Esophagus muscularis mucosa (tissue), 4 donors: ENCODE results near the gene ZNF33B. TPM values are rescaled to one million over a fixed set of nuclear protein-coding genes. Genes with fewer than 3 reads are reported as not detected.

Experiments used
- DNase-seq: peaks from one replicate; pipeline ENCODE4 v3.0.0-alpha.2; 2017; ENCODE audit errors: extremely low spot score
- H3K27ac ChIP-seq, 4 donors: fragments of 200-600 bp; sonication (generic); replicated peaks in 1 of 4; 1 replicate in 3 of 4; 2 replicates in 1 of 4; pipeline ENCODE4 v1.5.1; 2016 to 2019; ENCODE audit warnings: mild to moderate bottlenecking in 1 of 4
- H3K27me3 ChIP-seq, 4 donors: fragments of 200-600 bp; sonication (generic); one replicate each; pipeline versions ENCODE4 v1.5.1 to v1.6.0; 2016 to 2019
- H3K36me3 ChIP-seq, 4 donors: fragments of 200-600 bp; sonication (generic); one replicate each; pipeline ENCODE4 v1.5.1; 2016 to 2019
- H3K4me1 ChIP-seq, 4 donors: fragments of 200-600 bp; sonication (generic); one replicate each; pipeline ENCODE4 v1.5.1; 2016 to 2019
- H3K4me3 ChIP-seq, 4 donors: fragments of 200-600 bp; sonication (generic); 1 replicate in 2 of 4; 2 replicates in 2 of 4; pipeline ENCODE4 v1.5.1; 2016 to 2019; ENCODE audit warnings: mild to moderate bottlenecking in 4 of 4, moderate library complexity in 1 of 4
- H3K9me3 ChIP-seq, 4 donors: fragments of 200-600 bp; sonication (generic); 1 replicate in 3 of 4; 2 replicates in 1 of 4; pipeline ENCODE4 v1.5.1; 2016 to 2019
- EP300 ChIP-seq: sonication (generic); formaldehyde crosslinking; IDR thresholded peaks from one replicate; pipeline ENCODE4 v1.6.1; 2017; ENCODE audit warnings: antibody characterized with exemption
- POLR2A ChIP-seq: fragments of 450-650 bp; IDR thresholded peaks from one replicate; pipeline ENCODE4 v1.6.1; 2017; ENCODE audit warnings: antibody characterized with exemption, moderate library complexity, mild to moderate bottlenecking, low read depth
- POLR2AphosphoS5 ChIP-seq, 2 donors: sonication (generic); formaldehyde crosslinking; IDR thresholded peaks; one replicate each; pipeline ENCODE4 v1.6.1; 2017; ENCODE audit warnings: antibody characterized with exemption in 2 of 2
- WGBS: methylation state at CpG from one replicate; pipeline ENCODE4 v1.1.5; 2018; 5-methylcytosine and 5-hydroxymethylcytosine counted together
- intact Hi-C: fragments of 100-400 bp; cut with DNase I; formaldehyde crosslinking; loops from one replicate; pipeline ENCODE4 v1.15.1; 2023
- total RNA-seq, 4 donors: library from RNA; depleted of rRNA; stranded (reverse); fragments of >200 nt; gene quantifications; one replicate each; pipeline versions ENCODE4 v1.1.0 to v1.2.1, GENCODE V29; 2016
- TF ChIP-seq, protein P1 (sequence below), 3 experiments: fragments of 200-600 bp in 2 of 3; fragments of 450-650 bp in 1 of 3; sonication (generic) in 2 of 3; IDR thresholded peaks; one replicate each; pipeline ENCODE4 v1.5.1; 2017 to 2019; ENCODE audit warnings: antibody characterized with exemption in 3 of 3, mild to moderate bottlenecking in 2 of 3, moderate library complexity in 1 of 3

The ZNF33B gene
- total RNA-seq, 4 donors from 2014 or later: 10.8 to 18.4 (median 15.9) TPM

DNA sequence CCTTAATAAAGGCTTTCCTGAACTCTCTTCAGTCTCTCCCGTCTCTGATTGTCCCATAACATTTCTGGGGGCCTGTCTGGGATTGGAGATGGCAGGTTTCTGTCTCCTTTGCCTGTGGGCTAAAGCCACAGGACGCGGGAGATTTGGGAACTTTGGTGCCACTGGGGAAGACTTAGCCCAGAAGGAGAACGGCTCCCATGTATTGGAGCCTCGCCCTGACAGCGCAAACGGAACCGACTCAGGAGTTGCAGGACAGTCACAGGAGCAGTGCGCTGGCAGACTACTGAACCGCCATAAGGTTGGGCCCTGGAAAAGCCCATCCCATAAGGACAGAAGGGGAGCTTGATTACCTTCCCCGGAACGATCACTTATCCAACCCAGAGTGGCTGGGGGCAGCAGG, 7.1 kb upstream of the ZNF33B start:
- no peaks in the 10 kb centered on the region for H3K36me3 ChIP-seq
- H3K4me1 ChIP-seq: no peaks in the 10 kb centered on the region
- TF ChIP-seq POLR2AphosphoS5 (IDR thresholded peaks at IDR 0.05): no peak
- no peaks in the 10 kb centered on the region for H3K9me3 ChIP-seq
- intact Hi-C loops: no loop called here
- no peak for DNase-seq
- no peak overlapping the region for H3K27ac ChIP-seq
- 89% methylated on average over 4 of the region's 12 CpGs for WGBS
- no peak overlapping the region for H3K4me3 ChIP-seq
- H3K27me3 ChIP-seq: no peaks in the 10 kb centered on the region

- Histone ChIP-seq H3K9me3 (no peaks in the 10 kb centered on the region), H3K4me3 (no peak overlapping the region), H3K27ac (no peak overlapping the region), H3K27me3 (no peaks in the 10 kb centered on the region), H3K36me3 (no peaks in the 10 kb centered on the region), H3K4me1 (no peaks in the 10 kb centered on the region)
- TF ChIP-seq EP300: no peak
- TF ChIP-seq, protein P1, sequence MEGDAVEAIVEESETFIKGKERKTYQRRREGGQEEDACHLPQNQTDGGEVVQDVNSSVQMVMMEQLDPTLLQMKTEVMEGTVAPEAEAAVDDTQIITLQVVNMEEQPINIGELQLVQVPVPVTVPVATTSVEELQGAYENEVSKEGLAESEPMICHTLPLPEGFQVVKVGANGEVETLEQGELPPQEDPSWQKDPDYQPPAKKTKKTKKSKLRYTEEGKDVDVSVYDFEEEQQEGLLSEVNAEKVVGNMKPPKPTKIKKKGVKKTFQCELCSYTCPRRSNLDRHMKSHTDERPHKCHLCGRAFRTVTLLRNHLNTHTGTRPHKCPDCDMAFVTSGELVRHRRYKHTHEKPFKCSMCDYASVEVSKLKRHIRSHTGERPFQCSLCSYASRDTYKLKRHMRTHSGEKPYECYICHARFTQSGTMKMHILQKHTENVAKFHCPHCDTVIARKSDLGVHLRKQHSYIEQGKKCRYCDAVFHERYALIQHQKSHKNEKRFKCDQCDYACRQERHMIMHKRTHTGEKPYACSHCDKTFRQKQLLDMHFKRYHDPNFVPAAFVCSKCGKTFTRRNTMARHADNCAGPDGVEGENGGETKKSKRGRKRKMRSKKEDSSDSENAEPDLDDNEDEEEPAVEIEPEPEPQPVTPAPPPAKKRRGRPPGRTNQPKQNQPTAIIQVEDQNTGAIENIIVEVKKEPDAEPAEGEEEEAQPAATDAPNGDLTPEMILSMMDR (IDR thresholded peaks at IDR 0.05): no peak
- no peak for TF ChIP-seq POLR2AphosphoS5 (IDR thresholded peaks at IDR 0.05)
- TF ChIP-seq POLR2A: no peak
- WGBS: 60% methylated on average over 4 of the region's 4 CpGs
- no peak for DNase-seq
- intact Hi-C loops: no loop called here
These were observed 6.7 kb upstream of the ZNF33B start for GRCh38 chr10:42645103-42645502.

DNA sequence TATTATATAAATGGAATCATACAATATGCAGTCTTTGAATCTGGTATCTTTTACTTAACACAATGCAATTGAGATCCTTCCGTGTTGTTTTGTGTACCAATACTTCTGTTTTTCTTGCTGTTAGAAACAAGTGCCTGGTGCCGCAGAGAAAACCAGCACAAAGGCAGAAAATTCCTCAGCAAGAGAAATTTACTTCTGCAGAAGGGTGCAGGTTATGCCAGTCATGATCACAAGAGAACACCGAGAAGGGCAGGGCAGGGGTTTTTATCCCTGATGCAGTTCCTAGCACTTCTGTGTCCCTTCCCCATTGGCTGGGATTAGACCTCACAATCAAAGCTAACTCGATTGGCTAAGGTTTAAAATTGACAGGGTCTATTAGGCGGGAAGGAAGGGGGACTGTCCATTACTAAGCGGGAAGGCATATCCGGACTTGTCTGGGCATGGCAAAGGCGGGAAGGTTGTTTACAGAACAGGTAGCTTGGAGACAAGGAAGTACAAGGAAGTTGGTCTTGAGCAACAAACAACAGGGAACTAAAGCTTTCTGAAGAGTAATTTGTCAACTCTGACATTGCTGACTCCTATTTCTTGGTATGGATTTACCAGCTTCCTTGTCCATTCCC, 2.4 kb upstream of the ZNF33B start:
- H3K4me3 ChIP-seq: no peak overlapping the region
- no peak overlapping the region for H3K27ac ChIP-seq
- 80% methylated on average over 8 of the region's 8 CpGs for WGBS
- H3K27me3 ChIP-seq: no peaks in the 10 kb centered on the region
- no peaks in the 10 kb centered on the region for H3K9me3 ChIP-seq
- H3K36me3 ChIP-seq: no peaks in the 10 kb centered on the region
- TF ChIP-seq, protein P1 (IDR thresholded peaks at IDR 0.05): no peak
- TF ChIP-seq EP300 (no peak), POLR2A (no peak), POLR2AphosphoS5 (IDR thresholded peaks at IDR 0.05) (no peak)
- intact Hi-C loops: no loop called here
- no peak for DNase-seq
- peaks cover 0 to 20% (median 10%) of the 10 kb centered on the region in 4 donors for H3K4me1 ChIP-seq

DNA sequence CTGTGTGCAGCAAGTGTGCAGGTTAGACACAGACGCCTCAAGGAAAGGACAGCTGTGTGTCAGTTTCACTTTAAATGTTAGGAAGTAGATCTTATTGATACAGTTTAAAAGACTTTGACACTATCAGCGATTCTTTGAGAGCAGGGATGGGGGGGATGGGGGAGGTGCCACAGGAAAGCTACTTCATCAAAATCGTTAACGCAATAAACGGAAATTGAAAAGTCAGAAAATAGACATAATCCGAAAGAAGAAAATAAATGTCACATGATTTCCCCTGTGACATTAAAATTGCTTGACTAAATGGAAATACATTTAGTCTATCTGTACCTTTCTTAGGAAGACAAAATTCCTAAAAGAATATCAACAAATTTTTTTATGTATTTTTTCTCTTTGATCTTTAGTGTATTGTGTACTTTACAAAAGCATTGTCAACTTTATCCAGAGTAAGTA, 476 bp upstream of the ZNF33B start:
- no peaks in the 10 kb centered on the region for H3K36me3 ChIP-seq
- H3K4me3 ChIP-seq: peak overlapping the region; percentile 75 to 98 (median 80)
- DNase-seq: no peak
- intact Hi-C loops: loop anchor here (5.0 to 10.0 kb wide), 3 partner anchors 87 to 466 kb away; partner anchors contain the start of gene BMS1
- TF ChIP-seq POLR2AphosphoS5 (IDR thresholded peaks at IDR 0.05): no peak
- TF ChIP-seq EP300: no peak
- TF ChIP-seq, protein P1 (IDR thresholded peaks at IDR 0.05): no peak
- no peak for TF ChIP-seq POLR2A
- no peaks in the 10 kb centered on the region for H3K9me3 ChIP-seq
- peaks cover 0 to 20% (median 10%) of the 10 kb centered on the region in 4 donors for H3K4me1 ChIP-seq
- 0% methylated on average over 6 of the region's 6 CpGs for WGBS
- H3K27ac ChIP-seq: peak overlapping the region; percentile 91 to 96 (median 94)
- no peaks in the 10 kb centered on the region for H3K27me3 ChIP-seq

DNA sequence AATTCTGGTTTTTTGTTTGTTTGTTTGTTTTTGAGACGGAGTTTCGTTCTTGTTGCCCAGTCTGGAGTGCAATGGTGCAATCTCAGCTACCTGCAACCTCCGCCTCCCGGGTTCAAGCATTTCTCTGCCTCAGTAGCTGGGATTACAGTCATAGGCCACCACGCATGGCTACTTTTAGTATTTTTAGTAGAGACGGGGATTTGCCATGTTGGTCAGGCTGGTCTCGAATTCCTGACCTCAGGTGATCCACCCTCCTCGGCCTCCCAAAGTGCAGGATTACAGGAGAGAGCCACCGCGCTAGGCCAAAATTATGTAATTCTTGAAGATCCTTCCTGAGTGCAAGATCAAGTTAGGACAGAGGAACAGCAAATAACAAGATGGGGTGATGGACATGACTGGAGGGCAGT, 719 bp downstream of the ZNF33B start:
- peak; percentile 92 for DNase-seq
- WGBS: 29% methylated on average over 10 of the region's 10 CpGs
- intact Hi-C loops: loop anchor here (5.0 to 10.0 kb wide), 3 partner anchors 85 to 467 kb away; partner anchors contain the start of gene BMS1
- no peaks in the 10 kb centered on the region for H3K27me3 ChIP-seq
- no peaks in the 10 kb centered on the region for H3K9me3 ChIP-seq
- peaks cover 0 to 10% (median 0%) of the 10 kb centered on the region in 4 donors for H3K36me3 ChIP-seq
- peak overlapping the region; percentile 91 to 96 (median 94) for H3K27ac ChIP-seq
- TF ChIP-seq, protein P1 (IDR thresholded peaks at IDR 0.05): no peak
- no peak for TF ChIP-seq EP300
- TF ChIP-seq POLR2A: no peak
- TF ChIP-seq POLR2AphosphoS5 (IDR thresholded peaks at IDR 0.05): no peak
- peak overlapping the region; percentile 75 to 98 (median 80) for H3K4me3 ChIP-seq
- H3K4me1 ChIP-seq: peaks cover 0 to 20% (median 10%) of the 10 kb centered on the region in 4 donors
